ENCODE data around the gene ADAM8. TPM values are rescaled to one million over a fixed set of nuclear protein-coding genes. Genes with fewer than 3 reads are reported as not detected.

The ADAM8 gene
- total RNA-seq, 2 experiments from 2014 or later: 106 to 115 TPM

- Mint-ChIP-seq H3K36me3 (ENCODE audit: low read depth) (peaks cover 9% of the 10 kb centered on the region), H3K27me3 (no peaks in the 10 kb centered on the region), H3K4me3 (peak overlapping the region; percentile 95), H3K9me3 (no peaks in the 10 kb centered on the region), H3K27ac (peak overlapping the region; percentile 34), H3K4me1 (ENCODE audit: low read depth) (peaks cover 21% of the 10 kb centered on the region)
- ATAC-seq: no peak
- TF ChIP-seq, protein P1, sequence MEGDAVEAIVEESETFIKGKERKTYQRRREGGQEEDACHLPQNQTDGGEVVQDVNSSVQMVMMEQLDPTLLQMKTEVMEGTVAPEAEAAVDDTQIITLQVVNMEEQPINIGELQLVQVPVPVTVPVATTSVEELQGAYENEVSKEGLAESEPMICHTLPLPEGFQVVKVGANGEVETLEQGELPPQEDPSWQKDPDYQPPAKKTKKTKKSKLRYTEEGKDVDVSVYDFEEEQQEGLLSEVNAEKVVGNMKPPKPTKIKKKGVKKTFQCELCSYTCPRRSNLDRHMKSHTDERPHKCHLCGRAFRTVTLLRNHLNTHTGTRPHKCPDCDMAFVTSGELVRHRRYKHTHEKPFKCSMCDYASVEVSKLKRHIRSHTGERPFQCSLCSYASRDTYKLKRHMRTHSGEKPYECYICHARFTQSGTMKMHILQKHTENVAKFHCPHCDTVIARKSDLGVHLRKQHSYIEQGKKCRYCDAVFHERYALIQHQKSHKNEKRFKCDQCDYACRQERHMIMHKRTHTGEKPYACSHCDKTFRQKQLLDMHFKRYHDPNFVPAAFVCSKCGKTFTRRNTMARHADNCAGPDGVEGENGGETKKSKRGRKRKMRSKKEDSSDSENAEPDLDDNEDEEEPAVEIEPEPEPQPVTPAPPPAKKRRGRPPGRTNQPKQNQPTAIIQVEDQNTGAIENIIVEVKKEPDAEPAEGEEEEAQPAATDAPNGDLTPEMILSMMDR (IDR thresholded peaks at IDR 0.05): no peak
- ChIA-PET POLR2A (interaction anchor here (0.9 to 1.7 kb wide), 3 partner anchors 15 to 31 kb away, joined by 4 to 5 read pairs (median 4); no protein-coding TSS in a partner anchor), CTCF (interaction anchor here (1.4 kb wide), 1 partner anchor 20 kb away, joined by 3 read pairs; no protein-coding TSS in a partner anchor)
- DNase-seq: no peak
- intact Hi-C loops (cut with micrococcal nuclease): no loop called here
Observed at GRCh38 chr10:133309720-133310398, 33.2 kb upstream of the ADAM8 start.

GRCh38 chr10:133309100-133309719, 32.5 kb upstream of the ADAM8 start:
- ChIA-PET POLR2A (interaction anchor here (0.9 to 1.7 kb wide), 2 partner anchors 20 to 31 kb away, joined by 4 read pairs; no protein-coding TSS in a partner anchor), CTCF (no interaction called here)
- Mint-ChIP-seq H3K4me3 (peak overlapping the region; percentile 95), H3K36me3 (ENCODE audit: low read depth) (peaks cover 9% of the 10 kb centered on the region), H3K4me1 (ENCODE audit: low read depth) (peaks cover 24% of the 10 kb centered on the region), H3K27me3 (no peaks in the 10 kb centered on the region), H3K27ac (peak overlapping the region; percentile 86), H3K9me3 (no peaks in the 10 kb centered on the region)
- DNase-seq (peak; percentile 95), ATAC-seq (peak; percentile 92)
- TF ChIP-seq, protein P1 (IDR thresholded peaks at IDR 0.05): no peak
- intact Hi-C loops (cut with micrococcal nuclease): no loop called here

DNA sequence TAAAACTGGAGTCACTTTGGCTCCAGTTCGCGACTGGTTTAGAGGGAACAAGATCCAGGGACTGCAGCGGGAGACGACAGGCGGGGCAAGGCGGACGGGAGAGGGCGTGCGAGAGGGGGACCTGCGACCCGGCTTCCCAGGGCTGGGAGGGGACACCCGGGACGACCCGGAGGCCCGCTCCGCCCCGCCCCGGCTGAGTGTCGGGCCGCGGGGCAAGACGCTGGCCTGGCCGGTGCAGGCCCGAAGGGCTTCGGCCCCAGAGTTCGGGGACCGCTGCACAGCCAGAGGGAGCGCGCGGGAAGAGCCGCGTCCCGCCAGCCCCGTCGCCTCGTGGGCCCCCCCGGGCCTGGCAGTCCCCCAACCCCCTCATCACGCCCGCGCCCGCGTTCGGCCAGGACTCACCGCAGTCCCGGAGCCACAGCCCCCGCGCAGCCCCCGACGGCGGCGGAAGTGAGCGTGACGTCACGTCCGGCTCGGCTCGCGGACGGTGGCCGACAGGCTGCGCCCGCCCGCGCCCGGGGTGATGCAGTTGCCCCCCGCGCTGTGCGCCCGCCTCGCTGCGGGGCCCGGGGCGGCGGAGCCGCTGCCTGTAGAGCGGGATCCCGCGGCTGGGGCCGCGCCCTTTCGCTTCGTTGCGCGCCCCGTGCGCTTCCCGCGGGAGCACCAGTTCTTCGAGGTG, 31.9 kb upstream of the ADAM8 start, which contains the start of the genes TUBGCP2 and ZNF511:
Gene TUBGCP2, minus strand, starts transcription at position 452 of the 679 bp plus-strand sequence. CDS start 5,931 bp downstream, outside the sequence.
Gene ZNF511, plus strand, starts transcription at position 494 of the 679 bp plus-strand sequence. Its CDS starts 30 bp downstream, at position 524.
- ChIA-PET POLR2A (interaction anchor here (1.0 to 2.0 kb wide), 4 partner anchors 21 to 49 kb away, joined by 4 to 8 read pairs (median 6); no protein-coding TSS in a partner anchor), CTCF (interaction anchor here (0.7 to 2.9 kb wide), 24 partner anchors 9 to 208 kb away, joined by 3 to 22 read pairs (median 5); partner anchors contain the start of gene ADAM8)
- peak; percentile 88 for DNase-seq
- TF ChIP-seq, protein P1 (IDR thresholded peaks at IDR 0.05): no peak
- Mint-ChIP-seq H3K27me3 (no peaks in the 10 kb centered on the region), H3K27ac (peak within 1 kb of the TSS; percentile 98), H3K4me3 (peak within 1 kb of the TSS; percentile 95), H3K36me3 (ENCODE audit: low read depth) (peaks cover 9% of the 10 kb centered on the region), H3K4me1 (ENCODE audit: low read depth) (peaks cover 29% of the 10 kb centered on the region), H3K9me3 (no peaks in the 10 kb centered on the region)
- intact Hi-C loops (cut with micrococcal nuclease): no loop called here
- peak; percentile 72 for ATAC-seq

- POLR2A ChIA-PET: interaction anchor here (0.9 to 2.0 kb wide), 6 partner anchors 13 to 50 kb away, joined by 3 to 8 read pairs (median 4); no protein-coding TSS in a partner anchor
Observed at GRCh38 chr10:133307776-133308420, 31.2 kb upstream of the ADAM8 start.

More at GRCh38 chr10:133307776-133308420, 31.2 kb upstream of the ADAM8 start:
- DNase-seq: peak; percentile 97
- CTCF ChIA-PET: interaction anchor here (0.7 to 2.9 kb wide), 25 partner anchors 9 to 209 kb away, joined by 3 to 22 read pairs (median 5); partner anchors contain the start of gene ADAM8
- Mint-ChIP-seq H3K27ac (peak overlapping the region; percentile 98), H3K27me3 (no peaks in the 10 kb centered on the region), H3K4me1 (ENCODE audit: low read depth) (peaks cover 29% of the 10 kb centered on the region), H3K9me3 (no peaks in the 10 kb centered on the region), H3K4me3 (peak overlapping the region; percentile 95), H3K36me3 (ENCODE audit: low read depth) (peaks cover 9% of the 10 kb centered on the region)
- TF ChIP-seq, protein P1 (IDR thresholded peaks at IDR 0.05): peak; percentile 91
- peak; percentile 60 for ATAC-seq
- intact Hi-C loops (cut with micrococcal nuclease): no loop called here

All from activated CD8-positive, alpha-beta T cell treated with anti-CD3 and anti-CD28 coated beads for 36 hours (primary cell).